CD14-positive monocyte (primary cell): ENCODE measurements around the gene CSF1R. TPM values are rescaled to one million over a fixed set of nuclear protein-coding genes. Genes with fewer than 3 reads are reported as not detected.

Experiments
- DNase-seq, 3 donors: peaks; one replicate each; pipeline ENCODE4 v3.0.0-alpha.2; 2011 to 2022
- H2AFZ ChIP-seq: 2 replicates; pipeline ENCODE4 v1.6.0; 2012; ENCODE audit warnings: mild to moderate bottlenecking, low read depth, low read length, inconsistent platforms; ENCODE audit not compliant: insufficient read depth, poor library complexity, severe bottlenecking
- H3K27ac ChIP-seq, 2 donors: 1 replicate in 1 of 2; 2 replicates in 1 of 2; pipeline ENCODE4 v1.5.1; 2012 to 2013; ENCODE audit warnings: low read length in 2 of 2, control low read depth in 1 of 2, inconsistent platforms in 1 of 2, low read depth in 1 of 2, mild to moderate bottlenecking in 1 of 2
- H3K27me3 ChIP-seq, 2 donors: one replicate each; pipeline versions ENCODE4 v1.6.0 to v1.6.1; 2011 to 2013; ENCODE audit warnings: low read length in 2 of 2; ENCODE audit not compliant: control insufficient read depth in 2 of 2, insufficient read depth in 2 of 2
- H3K36me3 ChIP-seq, 2 donors: replicated peaks in 1 of 2; 1 replicate in 1 of 2; 2 replicates in 1 of 2; pipeline versions ENCODE4 v1.5.1 to v1.6.1; 2012 to 2013; ENCODE audit warnings: low read length in 2 of 2, control low read depth in 1 of 2, inconsistent platforms in 1 of 2, mild to moderate bottlenecking in 1 of 2; ENCODE audit not compliant: insufficient read depth in 2 of 2, control insufficient read depth in 1 of 2
- H3K4me1 ChIP-seq, 2 donors: 1 replicate in 1 of 2; 2 replicates in 1 of 2; pipeline versions ENCODE4 v1.5.1 to v1.6.1; 2012 to 2013; ENCODE audit warnings: low read length in 2 of 2, control low read depth in 1 of 2, inconsistent platforms in 1 of 2, mild to moderate bottlenecking in 1 of 2, moderate library complexity in 1 of 2; ENCODE audit not compliant: insufficient read depth in 2 of 2, control insufficient read depth in 1 of 2
- H3K4me2 ChIP-seq: replicated peaks from 2 replicates; pipeline ENCODE3; 2012; ENCODE audit warnings: low read length, moderate library complexity, mild to moderate bottlenecking; ENCODE audit not compliant: poor library complexity, severe bottlenecking; ENCODE audit errors: extremely low read depth
- H3K4me3 ChIP-seq, 3 experiments: fragments of 200-600 bp in 1 of 3; sonication (generic) in 1 of 3; replicated peaks in 1 of 3; 1 replicate in 2 of 3; 2 replicates in 1 of 3; pipeline ENCODE4 v1.5.1; 2011 to 2013; ENCODE audit warnings: low read length in 3 of 3, mild to moderate bottlenecking in 3 of 3, control low read depth in 2 of 3, low read depth in 2 of 3, inconsistent platforms in 1 of 3, moderate library complexity in 1 of 3
- H3K79me2 ChIP-seq: 2 replicates; pipeline ENCODE4 v1.6.0; 2012; ENCODE audit warnings: mild to moderate bottlenecking, control low read depth, inconsistent platforms, low read length, moderate library complexity; ENCODE audit not compliant: insufficient read depth
- H3K9ac ChIP-seq: 2 replicates; pipeline ENCODE4 v1.6.0; 2017; ENCODE audit warnings: low read length, mild to moderate bottlenecking; ENCODE audit not compliant: insufficient read depth, poor library complexity, severe bottlenecking
- H3K9me3 ChIP-seq, 2 donors: replicated peaks in 1 of 2; 1 replicate in 1 of 2; 2 replicates in 1 of 2; pipeline versions ENCODE4 v1.5.1 to v1.6.1; 2012 to 2013; ENCODE audit warnings: low read length in 2 of 2, control low read depth in 1 of 2; ENCODE audit not compliant: control insufficient read depth in 1 of 2, insufficient read depth in 1 of 2
- H4K20me1 ChIP-seq: 2 replicates; pipeline ENCODE4 v1.6.0; 2012; ENCODE audit warnings: mild to moderate bottlenecking, low read length, control low read depth, moderate library complexity; ENCODE audit not compliant: insufficient read depth
- H3K27ac Mint-ChIP-seq, 7 donors: one replicate each; pipeline ENCODE4 v1.8.0; 2020; ENCODE audit warnings: mild to moderate bottlenecking in 7 of 7, mixed read lengths in 7 of 7, moderate library complexity in 6 of 7, inconsistent platforms in 2 of 7
- H3K27me3 Mint-ChIP-seq, 3 donors: one replicate each; pipeline ENCODE4 v1.8.0; 2021 to 2022; ENCODE audit warnings: low read depth in 3 of 3, mild to moderate bottlenecking in 3 of 3, mixed read lengths in 3 of 3, moderate library complexity in 3 of 3, inconsistent platforms in 1 of 3
- H3K36me3 Mint-ChIP-seq, 2 donors: one replicate each; pipeline ENCODE4 v1.8.0; 2020; ENCODE audit warnings: mixed read lengths in 2 of 2, inconsistent platforms in 1 of 2, mild to moderate bottlenecking in 1 of 2
- H3K4me1 Mint-ChIP-seq: one replicate; pipeline ENCODE4 v1.8.0; 2020; ENCODE audit warnings: mild to moderate bottlenecking, mixed read lengths
- H3K4me3 Mint-ChIP-seq, 2 donors: one replicate each; pipeline ENCODE4 v1.8.0; 2020; ENCODE audit warnings: mild to moderate bottlenecking in 2 of 2, mixed read lengths in 2 of 2, moderate library complexity in 1 of 2
- H3K9me3 Mint-ChIP-seq, 7 donors: one replicate each; pipeline ENCODE4 v1.8.0; 2020 to 2022; ENCODE audit warnings: mixed read lengths in 7 of 7, mild to moderate bottlenecking in 6 of 7, moderate library complexity in 6 of 7, inconsistent platforms in 2 of 7
- CTCF ChIP-seq: fragments of 200-600 bp; IDR thresholded peaks from one replicate; pipeline ENCODE4 v1.8.0; 2022; ENCODE audit warnings: antibody characterized with exemption, mild to moderate bottlenecking
- WGBS: methylation state at CpG from one replicate; pipeline ENCODE4 v1.1.5; 2013; ENCODE audit warnings: missing lambda C conversion rate; ENCODE audit not compliant: insufficient coverage; 5-methylcytosine and 5-hydroxymethylcytosine counted together
- intact Hi-C, 2 donors: fragments of 100-400 bp; cut with micrococcal nuclease; formaldehyde crosslinking; loops; one replicate each; pipeline versions ENCODE4 v1.15.0 to v1.15.1; 2023
- polyA plus RNA-seq, 3 donors: library from polyadenylated mRNA; depleted of rRNA in 1 of 3; unstranded in 2 of 3; stranded (reverse) in 1 of 3; fragments of 300-500 nt in 2 of 3; fragments of >200 nt in 1 of 3; fragmentation: Illumina TruSeq in 2 of 3; gene quantifications; 1 replicate in 2 of 3; 2 replicates in 1 of 3; pipeline ENCODE4 v1.2.3, GENCODE V29; 2012 to 2021

The CSF1R gene
- polyA plus RNA-seq, 3 donors = 180 to 332 (median 242) TPM

- no peak overlapping the region for H3K9ac ChIP-seq
- H3K4me2 ChIP-seq = no peak overlapping the region
- no peaks in the 10 kb centered on the region for H3K27me3 ChIP-seq
- no peaks in the 10 kb centered on the region for H3K9me3 ChIP-seq
- no peaks in the 10 kb centered on the region for H3K36me3 Mint-ChIP-seq
- intact Hi-C loops = no loop called here
- WGBS = 61% methylated on average over 4 of the region's 4 CpGs
- H3K27me3 Mint-ChIP-seq = peaks cover 0 to 3% (median 3%) of the 10 kb centered on the region in 3 donors
- no peak overlapping the region for H3K4me3 Mint-ChIP-seq
- no peaks in the 10 kb centered on the region for H4K20me1 ChIP-seq
- no peak for DNase-seq
- H3K4me1 ChIP-seq = peaks cover 37 to 50% of the 10 kb centered on the region in 2 donors
- no peak overlapping the region for H3K27ac ChIP-seq
- peak overlapping the region in 1 of 7 donors; percentile 10 for H3K27ac Mint-ChIP-seq
- peaks cover 48% of the 10 kb centered on the region for H3K4me1 Mint-ChIP-seq
- no peaks in the 10 kb centered on the region for H3K79me2 ChIP-seq
- H3K4me3 ChIP-seq = no peak overlapping the region
- H3K9me3 Mint-ChIP-seq = no peaks in the 10 kb centered on the region
- no peak for TF ChIP-seq CTCF
- no peaks in the 10 kb centered on the region for H3K36me3 ChIP-seq
- H2AFZ ChIP-seq = no peak overlapping the region
Observed at GRCh38 chr5:150109921-150110320, 23.6 kb upstream of the CSF1R start.

GRCh38 chr5:150108711-150109514 is 22.6 kb upstream of the CSF1R start:
- Mint-ChIP-seq H3K27ac (peak overlapping the region in 1 of 7 donors; percentile 18), H3K9me3 (no peaks in the 10 kb centered on the region), H3K36me3 (no peaks in the 10 kb centered on the region), H3K4me1 (peaks cover 49% of the 10 kb centered on the region), H3K4me3 (no peak overlapping the region), H3K27me3 (peaks cover 0 to 4% (median 1%) of the 10 kb centered on the region in 3 donors)
- WGBS = 92% methylated on average over 6 of the region's 11 CpGs
- H3K4me2 ChIP-seq = no peak overlapping the region
- no peaks in the 10 kb centered on the region for H3K36me3 ChIP-seq
- H3K9ac ChIP-seq = no peak overlapping the region
- no peak overlapping the region for H3K27ac ChIP-seq
- no peaks in the 10 kb centered on the region for H3K9me3 ChIP-seq
- no peak overlapping the region for H2AFZ ChIP-seq
- peaks cover 37 to 50% of the 10 kb centered on the region in 2 donors for H3K4me1 ChIP-seq
- no peak for TF ChIP-seq CTCF
- intact Hi-C loops = no loop called here
- H4K20me1 ChIP-seq = no peaks in the 10 kb centered on the region
- no peak overlapping the region for H3K4me3 ChIP-seq
- no peaks in the 10 kb centered on the region for H3K79me2 ChIP-seq
- H3K27me3 ChIP-seq = no peaks in the 10 kb centered on the region
- no peak for DNase-seq
